NCI-H2081 treated with DMSO at 0.1 percent for 48 hours (cell line): ENCODE measurements around the gene MAP1B.

Experiments
- DNase-seq: peaks from one replicate; lab custom pipeline; 2025; lab: John Stamatoyannopoulos, UW

MAP1B gene

DNA sequence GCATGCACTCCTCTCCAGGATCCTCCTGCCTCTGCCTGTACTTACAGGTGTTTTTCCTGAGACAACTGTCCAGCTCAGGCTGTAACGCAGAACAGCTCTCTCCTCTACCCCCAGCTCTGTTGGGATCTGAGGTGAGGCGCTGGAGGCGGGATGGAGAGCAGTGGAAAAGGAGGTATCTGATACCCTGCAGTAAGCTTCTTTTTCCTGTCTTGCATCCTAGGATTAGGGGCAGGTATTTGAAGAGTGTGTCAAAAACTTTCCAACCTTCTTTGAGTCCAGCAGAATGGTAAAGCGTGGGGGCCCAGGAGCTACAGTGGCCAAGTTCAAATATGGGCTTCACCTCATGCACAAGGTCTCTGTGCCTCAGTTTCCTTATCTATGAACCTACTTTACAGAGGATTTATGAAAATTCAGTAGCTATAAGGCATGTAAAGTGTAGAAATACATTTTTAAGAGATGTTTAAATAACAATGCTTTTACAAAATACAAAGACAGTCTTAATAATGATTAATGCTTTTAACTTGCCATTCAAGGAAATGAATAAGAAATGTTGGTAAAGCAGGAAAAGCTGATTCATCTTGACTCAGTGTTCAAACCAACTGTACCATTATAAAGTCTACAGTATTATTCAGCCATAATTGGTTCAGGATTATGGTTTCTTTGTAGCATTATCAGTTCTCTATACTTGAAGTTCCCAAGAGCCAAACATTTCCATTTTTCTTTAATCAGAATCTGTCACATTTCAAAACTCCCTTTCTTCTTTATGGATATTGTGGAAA lies 26.1 kb downstream of the MAP1B start:
- no peak for DNase-seq

- DNase-seq, result no peak
These were observed 27.1 kb downstream of the MAP1B start for GRCh38 chr5:72134226-72134899.

GRCh38 chr5:72137826-72138409 lies 30.6 kb downstream of the MAP1B start:
- DNase-seq, result no peak

DNA sequence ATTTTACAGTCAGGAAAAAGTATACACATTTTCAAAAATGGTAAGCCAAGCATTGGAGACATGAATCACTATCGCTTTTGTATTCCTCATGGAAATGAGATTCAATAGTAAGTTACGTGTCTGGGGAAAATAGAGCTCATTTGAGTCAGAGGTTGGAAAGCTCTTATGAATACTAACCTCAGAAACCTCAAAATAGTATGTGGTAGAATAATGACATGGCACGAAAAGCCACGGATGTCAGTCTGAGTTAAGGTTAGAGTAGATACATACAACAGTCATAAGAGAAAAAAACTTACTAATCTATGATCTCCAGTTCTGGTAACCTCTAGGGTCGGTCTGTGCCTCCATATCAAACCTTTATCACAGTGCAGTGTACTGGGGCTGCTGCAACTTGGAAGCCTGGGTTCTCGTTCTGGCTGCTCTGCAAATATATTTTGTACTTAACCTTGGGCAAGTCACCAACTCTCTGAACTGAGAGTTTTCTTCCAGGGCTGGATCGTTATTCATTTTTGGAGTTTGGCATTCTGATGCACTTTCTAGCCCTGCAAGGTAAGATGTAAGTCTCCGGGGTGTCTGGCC lies 31.8 kb downstream of the MAP1B start:
- no peak for DNase-seq

GRCh38 chr5:72140711-72141110 lies 33.4 kb downstream of the MAP1B start:
- DNase-seq, result no peak

DNA sequence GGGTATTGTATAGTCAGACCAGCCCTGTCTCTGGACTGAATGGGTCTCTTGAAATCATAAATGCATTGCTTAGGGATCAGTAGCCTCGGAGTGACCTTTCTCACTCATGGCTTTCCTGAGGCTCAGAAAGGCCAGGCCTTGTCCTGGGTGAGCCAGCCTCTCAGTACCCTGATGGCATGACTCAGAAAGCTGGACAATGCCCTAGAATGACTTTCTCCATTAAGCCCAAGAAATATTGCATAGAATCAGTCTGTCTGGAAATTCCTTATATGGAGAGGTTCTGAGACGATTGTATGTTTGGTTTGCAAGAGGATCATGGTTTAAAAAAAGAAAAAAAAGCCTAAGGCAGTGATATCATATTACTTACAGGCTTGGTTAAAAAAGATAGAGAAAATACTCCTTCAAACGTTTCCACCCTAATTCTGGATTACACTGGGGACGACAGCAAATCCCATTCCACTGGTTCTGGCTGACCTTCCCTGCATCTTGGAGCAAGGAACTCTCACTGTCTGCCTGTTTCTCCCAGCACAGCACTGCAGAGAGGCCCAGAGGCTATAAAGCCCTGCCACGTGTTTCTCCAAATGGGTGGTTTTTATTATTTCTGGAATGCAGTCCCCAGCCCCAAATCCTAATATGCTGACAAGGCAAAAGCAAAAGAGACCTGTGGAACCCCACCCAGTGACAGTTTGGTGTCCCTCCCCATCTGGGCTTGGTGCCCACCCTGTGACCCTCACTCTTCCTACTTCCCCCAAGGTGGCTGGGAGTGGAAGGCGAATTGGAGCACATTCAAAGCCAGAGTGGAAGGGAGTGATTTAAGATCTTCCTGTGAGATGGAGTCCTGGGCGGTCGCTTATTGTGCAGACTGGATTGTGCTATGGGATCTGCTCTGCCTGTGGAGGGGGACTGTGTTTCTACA lies 34.4 kb downstream of the MAP1B start:
- DNase-seq, result no peak

GRCh38 chr5:72144762-72145161 lies 37.5 kb downstream of the MAP1B start:
- no peak for DNase-seq

DNA sequence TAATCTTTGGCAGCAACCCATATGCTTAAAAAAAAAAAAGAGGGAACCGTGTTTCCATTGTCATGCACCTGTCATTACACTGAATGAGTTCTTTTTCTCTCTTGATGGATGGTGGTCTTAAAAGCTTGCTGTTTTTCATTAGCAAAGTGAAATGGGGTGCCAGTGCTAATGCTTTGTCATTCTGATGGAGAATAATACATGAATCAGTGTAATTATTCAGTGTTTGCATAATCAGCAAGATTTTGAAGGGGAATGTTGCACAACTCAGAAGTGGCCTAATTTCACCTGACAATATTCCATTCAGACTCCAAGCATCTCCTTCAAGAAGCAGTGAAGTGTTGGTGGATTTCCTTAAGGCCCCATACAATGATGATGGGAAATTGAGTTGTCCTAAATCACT lies 38.1 kb downstream of the MAP1B start:
- no peak for DNase-seq

GRCh38 chr5:72146056-72146455 lies 38.8 kb downstream of the MAP1B start:
- DNase-seq, result no peak

DNA sequence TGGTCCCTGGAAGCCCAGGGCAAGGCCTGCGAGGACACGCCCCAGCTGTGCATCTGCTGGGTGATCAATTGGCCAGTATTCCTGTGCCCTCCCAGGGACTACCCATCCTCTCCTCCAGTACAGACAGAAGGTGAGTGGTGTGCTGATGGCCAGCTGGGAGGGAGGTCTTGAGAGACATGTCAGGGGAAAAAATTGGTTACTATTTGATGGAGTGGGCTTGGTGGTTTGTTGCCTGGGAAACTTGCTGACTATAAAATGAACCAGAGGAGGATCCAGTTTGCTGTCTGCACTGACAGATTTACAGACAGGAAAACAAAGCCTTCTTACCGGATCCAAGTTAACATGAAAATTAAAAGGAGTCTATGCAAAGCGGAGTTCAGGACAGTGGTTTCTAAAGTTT lies 40.3 kb downstream of the MAP1B start:
- DNase-seq, result no peak

- no peak for DNase-seq
These were observed 42.5 kb downstream of the MAP1B start for GRCh38 chr5:72149742-72150141.

GRCh38 chr5:72151169-72151568 lies 43.9 kb downstream of the MAP1B start:
- no peak for DNase-seq

- no peak for DNase-seq
These were observed 44.4 kb downstream of the MAP1B start for GRCh38 chr5:72151646-72152045.

DNA sequence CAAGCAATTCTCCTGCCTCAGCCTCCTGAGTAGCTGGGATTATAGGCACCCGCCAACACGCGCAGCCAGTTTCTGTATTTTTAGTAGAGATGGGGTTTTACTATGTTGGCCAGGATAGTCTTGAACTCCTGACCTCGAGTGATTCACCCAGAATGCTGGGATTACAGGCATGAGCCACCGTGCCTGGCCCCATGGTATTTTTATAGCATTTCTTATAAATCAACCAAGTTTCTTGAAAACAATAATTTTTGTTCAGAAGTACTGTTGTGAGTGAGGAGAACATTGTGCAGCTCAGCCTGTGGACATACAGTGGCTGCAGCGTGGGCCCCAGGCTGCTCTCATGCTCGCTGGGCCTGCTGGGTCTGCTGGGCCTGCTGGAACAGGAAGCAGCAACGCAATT lies 45.3 kb downstream of the MAP1B start:
- no peak for DNase-seq

GRCh38 chr5:72153551-72153950 lies 46.3 kb downstream of the MAP1B start:
- DNase-seq, result no peak

DNA sequence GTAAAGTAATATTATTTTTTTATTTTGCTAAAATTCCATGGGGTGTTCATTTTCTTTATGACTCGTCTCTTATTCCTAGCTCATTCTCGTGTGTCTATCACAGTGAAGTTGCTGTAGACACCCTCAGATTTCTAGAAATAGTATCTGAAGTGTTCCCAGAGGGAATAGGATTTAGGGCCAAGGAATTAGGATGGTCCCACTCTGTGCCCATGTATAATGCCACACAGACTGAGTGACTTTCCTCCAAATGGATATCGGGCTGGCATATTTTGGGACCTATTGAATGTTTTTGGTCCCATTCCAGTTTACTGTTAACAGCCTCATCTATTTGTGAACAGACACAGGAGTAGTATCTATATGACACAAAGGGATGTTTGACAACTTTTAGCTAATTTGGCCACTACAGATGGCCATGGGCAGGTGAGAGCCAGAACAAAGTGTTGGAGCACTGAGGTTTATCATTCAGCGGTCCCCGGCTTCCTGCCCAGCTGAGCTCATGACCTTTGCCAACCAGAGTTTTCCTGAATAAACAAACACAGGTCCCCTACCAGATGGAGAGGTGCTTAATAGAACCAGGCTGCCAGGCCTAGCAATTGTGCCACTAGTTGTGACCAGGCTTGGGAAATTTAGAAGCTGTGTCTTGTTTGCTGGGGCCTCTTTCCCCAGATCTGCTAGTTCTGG lies 46.9 kb downstream of the MAP1B start:
- no peak for DNase-seq

DNA sequence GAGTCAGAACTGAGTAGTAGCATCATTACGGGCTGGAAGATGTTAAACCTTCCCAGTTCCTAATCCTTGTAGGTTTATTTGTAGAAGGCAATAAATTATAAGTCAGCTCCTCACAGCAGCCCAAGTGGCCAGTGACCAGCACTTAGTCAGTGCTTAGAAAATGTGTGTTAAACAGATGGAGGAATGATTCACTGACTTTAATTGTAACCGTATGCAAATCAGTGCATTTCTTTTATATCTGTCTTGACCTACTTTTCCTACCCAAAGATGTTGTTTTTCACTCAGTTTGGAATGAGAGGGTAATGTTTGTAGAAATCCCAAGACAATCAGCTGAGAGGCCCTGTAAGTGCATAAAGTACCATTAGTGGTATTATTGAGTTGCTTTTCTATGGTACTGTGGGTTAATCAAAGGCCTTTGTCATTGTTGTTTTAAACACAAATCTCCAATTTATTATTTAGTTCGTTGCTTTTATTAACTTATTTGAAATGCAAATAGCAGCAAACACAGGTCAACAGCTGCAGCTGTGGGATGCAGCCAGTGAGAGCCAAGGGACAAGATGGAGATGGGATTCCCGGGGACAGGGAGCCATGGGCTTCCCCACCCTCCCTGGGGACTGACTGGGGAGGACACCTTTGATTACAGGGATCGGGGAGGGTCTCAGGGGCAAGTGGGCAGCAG lies 49.8 kb downstream of the MAP1B start:
- no peak for DNase-seq

GRCh38 chr5:72157625-72157962 lies 50.3 kb downstream of the MAP1B start:
- DNase-seq, result no peak

DNA sequence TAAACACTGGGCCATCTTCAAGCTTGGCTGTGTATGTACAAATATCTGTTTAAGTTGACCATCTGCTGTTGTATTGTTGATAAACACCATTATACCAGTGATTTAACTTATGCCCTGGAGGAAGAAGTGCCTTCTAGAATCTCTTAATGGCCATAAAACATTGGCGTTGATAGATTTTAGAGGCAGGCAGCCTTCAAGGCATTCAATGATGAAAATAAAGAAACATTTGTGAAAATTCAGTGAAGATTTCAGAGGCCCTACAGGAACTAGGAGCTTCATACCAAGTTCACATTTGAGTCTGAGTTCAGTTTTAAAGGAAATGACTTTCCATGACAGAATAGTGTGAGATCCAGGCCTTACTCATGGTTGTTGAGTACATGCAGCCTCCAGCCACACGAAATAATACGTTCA lies 52.2 kb downstream of the MAP1B start:
- DNase-seq, result no peak

GRCh38 chr5:72160329-72160728 lies 53.1 kb downstream of the MAP1B start:
- no peak for DNase-seq

DNA sequence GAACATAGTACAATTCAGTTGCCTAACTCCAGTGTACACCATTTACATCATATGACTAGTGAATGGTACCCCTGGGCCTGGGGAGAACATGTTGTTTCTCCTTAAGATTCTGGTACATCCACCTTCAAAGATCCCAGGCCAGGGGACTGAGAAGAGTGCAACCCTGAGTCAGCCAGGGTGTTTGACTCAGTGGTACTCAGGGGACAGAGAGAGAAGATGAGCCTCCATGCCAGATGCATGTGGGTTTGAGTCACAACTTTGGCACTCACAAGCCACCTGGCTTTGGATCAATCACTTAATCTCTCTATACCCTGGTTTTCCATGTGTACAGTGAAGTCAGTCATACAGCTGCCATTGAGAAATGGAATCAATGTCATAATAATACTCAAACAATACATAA lies 53.7 kb downstream of the MAP1B start:
- no peak for DNase-seq
